ENCODE measurements around the gene MSI2.

MSI2 gene

DNA sequence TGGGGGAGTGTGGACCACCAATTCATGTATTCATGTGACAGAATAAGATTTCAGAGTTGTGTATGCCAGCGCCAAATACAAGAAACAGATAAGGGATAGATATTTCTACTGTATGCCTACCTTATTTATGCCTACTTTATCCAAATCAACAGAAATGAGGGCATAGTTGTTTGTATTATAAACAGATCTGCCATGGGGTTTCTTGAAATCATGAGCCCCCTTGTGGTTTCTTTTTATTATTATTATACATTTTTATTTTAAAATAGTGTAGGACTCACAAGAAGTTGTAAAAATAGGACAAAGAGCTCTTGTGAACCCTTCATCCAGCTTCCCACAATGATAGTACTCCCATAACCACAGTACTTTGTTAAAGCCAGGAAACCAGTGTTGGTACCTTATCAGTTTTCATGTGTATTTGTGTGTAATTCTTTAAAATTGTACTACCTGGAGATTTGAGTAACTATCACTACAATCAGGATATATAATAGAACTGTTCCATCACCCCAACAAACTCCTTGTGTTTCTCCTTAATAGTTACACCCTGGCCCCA is 259.4 kb downstream of the MSI2 start:
- no peak for FAIRE-seq

DNA sequence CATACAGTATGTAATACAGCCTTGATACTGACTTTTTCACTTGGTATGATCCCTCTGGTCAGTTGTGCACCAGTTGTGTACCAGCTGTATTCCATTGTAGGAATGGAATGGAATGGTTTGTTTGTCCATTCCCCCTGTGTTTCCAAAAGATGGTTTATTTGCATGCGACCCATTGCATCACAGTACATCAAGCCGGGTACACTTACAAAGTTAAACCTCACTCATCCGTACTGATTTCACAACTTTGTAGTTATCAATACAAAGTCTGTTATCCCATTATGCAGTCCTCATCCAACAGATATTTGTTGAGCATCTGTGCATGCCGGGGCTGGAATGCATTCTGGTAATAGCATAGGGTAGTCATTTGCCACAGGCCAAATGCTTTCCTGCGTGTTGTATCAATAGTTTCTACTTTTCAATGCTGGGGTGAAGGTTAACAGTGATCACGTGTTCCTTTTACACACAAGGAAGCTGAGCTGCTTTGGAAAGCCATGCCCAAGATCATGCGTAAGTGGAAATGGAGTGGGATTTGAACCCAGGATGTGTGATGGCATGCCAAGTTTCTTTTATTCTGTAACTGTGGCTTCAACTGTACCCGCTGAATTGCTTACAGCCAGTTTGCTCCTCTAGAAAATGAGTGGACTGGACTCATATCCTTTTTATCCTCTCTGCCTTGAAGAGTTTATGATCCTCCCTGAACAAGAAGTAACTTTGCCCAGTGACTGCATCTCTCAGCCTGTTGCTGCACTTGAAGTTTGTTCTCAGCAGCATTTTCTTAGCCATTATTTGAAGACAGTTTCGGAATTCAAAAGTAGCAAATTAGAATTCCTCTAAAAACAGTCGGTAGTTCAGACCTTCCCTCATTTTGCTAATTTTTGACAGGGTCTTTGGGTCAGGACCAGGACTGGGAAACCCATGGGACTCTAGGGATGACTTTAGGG is 260.2 kb downstream of the MSI2 start:
- FAIRE-seq, result no peak

- FAIRE-seq, result no peak
Observed at GRCh38 chr17:57517273-57517631, 260.9 kb downstream of the MSI2 start.

GRCh38 chr17:57517632-57518456 is 261.5 kb downstream of the MSI2 start:
- no peak for FAIRE-seq

DNA sequence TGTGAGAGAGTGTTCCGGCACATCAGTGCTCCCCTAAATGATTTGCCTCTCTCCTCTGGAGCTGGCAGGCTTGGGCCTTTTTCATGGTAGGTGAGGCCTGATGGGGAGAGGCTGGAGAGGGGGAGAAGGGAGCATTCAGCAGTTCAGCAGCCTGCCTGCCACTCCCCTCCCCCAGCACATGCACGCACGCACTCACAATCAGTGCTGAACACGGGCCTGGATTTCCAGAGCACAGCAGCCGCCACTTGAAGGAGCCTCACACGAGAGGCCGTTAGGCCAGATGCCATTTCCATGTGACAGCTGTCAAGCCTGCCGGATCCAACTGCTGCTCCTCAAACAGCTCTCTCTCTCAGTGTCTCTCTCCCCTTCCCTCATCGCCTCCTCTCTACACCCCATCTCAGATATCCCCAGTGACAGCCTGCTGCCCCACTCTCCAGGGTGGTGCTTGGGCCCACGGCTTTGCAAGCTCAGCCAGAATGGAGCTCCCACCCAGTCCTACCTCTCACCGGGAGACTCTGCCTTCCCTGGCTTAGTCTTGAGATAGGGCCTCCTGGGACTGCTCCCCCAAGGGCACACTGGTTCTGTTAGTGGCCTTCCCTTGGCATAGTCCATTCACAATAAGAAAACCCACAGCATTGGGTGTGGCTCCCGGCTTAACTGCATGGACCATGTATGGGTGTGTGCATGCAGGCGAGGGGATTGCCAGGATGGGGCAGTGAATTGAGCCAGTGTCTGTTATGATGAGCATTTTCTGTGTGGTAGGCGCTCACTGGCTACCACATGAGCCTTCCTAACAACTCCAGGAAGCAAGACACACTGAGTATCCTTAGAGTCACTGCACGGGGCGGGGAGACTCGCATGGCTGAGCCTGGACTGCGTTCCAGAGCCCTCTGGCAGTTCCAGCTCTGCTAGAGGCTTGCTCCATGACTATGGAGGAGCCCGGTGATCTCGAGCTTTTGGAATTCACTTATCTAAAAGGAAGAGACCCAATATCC is 262.6 kb downstream of the MSI2 start:
- FAIRE-seq, result no peak

DNA sequence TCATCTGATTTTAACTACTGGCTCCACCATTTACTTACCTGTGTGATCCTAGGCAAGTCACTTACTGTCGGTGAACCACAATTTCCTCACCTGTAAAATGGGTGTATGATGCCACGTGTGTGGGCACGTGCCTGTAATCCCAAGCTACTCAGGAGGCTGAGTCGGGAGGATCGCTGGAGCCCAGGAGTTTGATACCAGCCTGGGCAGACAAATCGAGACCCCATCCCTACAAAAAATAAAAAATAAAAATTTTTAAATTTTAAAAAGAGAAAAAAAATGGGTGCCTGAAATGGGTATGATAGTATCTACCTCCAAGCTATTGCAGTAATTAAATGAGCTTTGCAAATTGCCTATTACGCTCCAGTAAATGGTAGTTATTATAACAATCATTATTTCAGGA is 263.5 kb downstream of the MSI2 start:
- FAIRE-seq, result no peak

DNA sequence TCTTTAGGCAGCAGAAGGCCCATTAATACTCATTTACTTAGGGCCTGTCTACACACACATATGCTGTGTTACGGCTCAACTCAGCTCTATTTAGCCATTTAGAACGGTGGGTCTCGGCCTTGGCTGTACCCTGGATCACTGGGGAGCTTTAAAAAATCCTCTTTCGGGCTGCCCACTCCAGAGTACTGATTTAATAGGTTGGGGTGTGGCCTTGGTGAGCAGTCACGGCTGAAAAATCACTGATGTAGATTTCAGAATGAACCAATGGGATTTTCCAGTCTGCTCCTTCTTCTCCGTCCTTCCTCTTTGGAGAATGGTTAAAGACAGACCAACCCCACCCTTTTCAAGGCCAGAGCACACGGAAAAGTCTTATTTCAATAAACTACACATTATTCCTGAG is 265.3 kb downstream of the MSI2 start:
- FAIRE-seq, result no peak

DNA sequence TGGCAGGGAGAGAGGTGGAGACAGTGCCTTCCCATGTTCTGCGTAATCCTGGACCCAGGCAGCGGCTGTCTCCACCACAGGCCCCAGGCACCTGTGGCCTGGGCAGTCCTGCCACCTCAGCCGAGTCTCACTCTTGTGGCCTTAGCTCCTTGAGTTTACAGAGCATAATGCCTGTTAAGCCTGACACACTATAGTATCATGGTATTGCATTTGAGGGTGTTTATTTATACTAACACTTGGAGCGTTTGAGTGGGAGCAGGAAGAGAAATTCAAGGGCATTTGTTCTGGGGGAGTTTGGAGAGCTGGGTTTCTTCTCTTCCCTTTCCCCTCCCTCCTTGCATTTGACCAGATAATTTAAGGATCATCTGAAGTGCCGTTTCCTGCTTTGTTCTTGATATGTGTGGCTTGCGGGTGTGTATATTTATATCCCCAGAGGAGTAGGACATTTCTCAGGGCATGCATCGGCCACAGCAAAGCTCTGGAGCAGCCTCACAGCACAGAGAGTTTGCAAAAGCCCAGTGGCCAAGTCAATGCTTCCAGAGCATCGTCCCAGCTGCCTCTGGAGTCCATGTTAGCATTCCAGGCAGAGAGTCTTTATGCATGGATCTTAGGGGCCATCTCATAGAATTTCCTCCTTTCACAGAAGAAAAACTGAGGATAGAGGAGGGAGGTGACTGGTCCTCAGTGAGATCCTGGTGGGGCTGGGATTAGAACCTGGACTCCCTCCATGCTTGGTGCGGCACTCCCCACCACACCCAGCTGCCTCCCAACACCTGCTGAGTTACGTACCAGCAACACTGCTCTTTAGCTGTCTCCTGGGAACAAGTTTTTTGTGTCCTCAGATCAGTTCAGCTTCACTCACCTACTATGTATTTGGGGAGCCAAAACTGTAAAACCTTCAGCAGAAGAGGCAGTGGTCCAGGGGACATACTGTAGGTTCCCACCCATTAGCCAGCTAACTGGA is 266.0 kb downstream of the MSI2 start:
- no peak for FAIRE-seq

DNA sequence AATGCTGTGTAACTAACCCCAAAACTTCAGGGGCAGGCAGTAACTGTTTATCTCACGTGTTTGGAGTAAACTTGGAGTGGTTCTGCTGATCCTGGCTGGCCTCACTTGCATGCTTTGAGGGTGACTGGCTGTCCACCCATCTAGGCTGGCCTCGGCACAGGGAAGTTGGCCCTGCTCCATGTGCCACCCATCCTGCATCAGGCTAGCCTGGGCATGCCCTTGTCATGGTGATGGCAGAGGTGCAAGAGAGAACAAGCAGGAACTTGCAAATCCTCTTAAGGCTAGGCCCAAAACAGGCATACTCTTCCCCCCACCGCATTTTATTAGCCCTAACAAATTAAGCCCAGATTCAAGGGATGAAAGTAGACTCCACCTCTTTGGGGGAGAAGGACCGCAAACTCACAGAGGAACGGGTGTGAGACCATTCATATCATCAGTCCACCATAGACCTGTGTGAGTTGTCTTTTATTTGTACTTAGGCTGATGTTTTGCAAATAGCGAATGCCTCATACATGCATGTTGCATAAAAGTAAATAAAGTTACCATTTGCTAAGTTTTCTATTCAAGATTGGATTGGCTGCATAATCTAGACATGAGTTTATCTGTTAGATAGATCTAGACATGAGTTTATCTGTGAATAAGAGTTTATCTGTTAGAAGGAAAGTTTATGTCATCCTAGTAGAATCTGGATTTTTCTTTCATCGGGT is 267.8 kb downstream of the MSI2 start:
- FAIRE-seq, result no peak

DNA sequence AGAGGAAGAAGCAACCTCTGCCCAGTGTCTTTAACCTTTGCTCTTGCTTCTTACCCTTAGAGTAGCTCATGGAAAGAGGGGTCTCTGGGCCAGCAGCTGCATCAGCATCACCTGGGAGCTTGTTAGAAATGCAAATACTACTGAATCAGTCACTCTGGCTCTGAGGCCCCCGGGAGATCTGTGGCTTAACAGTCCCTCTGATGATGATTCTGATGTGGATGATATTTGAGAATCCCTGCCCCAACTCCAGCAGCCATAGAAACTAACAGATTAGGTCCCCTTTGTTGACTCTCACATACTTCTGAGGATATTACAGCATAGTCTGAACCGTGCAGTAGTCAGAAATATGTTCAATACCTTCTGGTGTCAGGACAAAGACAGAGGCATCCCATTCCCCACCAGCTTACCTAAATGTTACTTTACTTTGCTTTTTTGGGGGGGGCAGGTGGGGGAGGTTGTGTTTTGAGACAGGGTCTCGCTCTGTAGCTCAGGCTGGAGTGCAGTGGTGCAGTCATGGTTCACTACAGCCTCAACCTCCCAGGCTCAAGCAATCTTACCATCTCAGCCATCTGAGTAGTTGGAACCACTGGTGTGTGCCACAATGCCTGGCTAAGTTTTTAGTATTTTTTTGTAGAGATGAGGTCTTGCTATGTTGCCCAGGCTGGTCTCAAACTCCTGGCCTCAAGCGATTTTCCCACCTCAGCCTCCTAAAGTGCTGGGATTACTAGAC is 268.7 kb downstream of the MSI2 start:
- no peak for FAIRE-seq

DNA sequence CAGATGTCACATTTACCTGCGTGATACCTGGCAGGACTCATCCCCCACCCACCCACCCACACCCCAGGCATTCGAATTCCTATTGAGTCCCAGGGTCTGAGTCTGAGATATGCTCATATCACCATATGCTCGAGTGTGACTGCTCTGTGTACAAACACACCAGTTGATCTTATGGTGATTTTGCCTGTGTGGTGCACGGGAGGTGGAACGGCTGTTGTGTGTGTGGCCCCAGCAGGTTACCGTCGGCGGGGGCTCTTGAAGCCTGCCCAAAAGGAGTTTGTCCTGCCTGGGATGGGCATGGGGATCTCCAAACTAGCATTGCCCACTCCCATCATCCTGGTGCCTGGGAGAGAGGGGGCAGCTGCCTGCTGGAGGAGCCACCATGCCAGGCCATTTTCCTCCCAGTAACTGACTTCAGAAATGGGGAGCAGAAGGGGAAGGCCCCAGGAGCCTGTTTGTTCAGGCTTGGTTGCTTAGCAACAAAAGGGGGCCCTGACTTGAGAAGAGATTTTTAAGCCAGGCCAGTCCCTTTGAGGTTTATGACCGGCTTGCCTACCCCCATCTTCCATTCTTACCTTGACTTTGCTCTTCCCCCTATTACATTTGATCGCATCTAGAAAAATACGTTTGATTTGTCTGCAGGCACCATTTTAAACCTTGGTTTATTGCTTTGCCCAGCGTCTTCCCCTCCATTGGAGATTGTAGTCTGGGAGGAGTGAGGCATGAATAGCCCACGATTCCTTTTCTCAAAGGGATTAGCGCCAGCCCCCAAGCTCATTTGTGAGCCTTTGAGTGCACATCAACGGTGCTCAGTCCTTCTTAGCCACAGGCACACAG is 271.1 kb downstream of the MSI2 start:
- FAIRE-seq, result no peak

- FAIRE-seq, result no peak
Observed at GRCh38 chr17:57528058-57528451, 271.7 kb downstream of the MSI2 start.

DNA sequence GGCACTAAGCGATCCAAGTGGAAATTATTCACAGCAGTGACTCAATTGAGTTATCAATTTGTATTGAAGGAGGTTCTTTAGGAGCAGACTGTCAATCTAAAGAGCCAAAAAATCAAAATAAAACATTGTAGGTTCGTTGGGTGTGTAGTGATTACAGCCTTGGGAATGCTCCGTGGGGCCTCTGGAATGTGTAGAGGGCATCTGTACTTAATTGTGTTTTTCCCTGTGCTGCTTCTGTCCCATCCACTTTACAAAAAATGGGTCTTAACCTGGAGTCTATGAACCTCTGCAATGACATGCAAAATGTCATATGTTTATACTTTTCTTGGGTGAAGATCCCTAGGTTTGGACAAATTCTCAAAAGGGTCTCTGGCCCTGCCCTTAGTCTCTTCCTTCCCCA is 273.7 kb downstream of the MSI2 start:
- no peak for FAIRE-seq

DNA sequence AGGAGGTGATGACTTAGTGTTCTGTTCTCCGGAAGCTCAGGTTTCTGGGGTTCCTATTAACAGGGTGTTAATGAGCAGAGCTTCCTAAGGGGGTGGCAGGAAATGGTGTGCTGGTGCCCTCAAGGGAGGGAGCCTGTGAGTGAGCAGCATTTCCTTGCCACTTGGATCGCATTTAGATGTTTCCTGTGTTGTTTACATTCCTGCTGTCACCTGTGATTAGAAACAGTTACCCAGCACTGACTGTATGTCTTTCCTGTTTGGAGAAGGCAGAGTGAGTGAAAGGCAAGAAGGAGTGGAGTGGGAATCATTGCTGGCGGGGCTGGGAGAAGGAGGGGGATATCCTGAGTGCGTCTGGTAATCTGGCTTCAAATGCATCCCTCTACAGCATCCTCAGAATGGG is 274.2 kb downstream of the MSI2 start:
- FAIRE-seq, result no peak

- FAIRE-seq, result no peak
Observed at GRCh38 chr17:57531078-57531477, 274.8 kb downstream of the MSI2 start.

DNA sequence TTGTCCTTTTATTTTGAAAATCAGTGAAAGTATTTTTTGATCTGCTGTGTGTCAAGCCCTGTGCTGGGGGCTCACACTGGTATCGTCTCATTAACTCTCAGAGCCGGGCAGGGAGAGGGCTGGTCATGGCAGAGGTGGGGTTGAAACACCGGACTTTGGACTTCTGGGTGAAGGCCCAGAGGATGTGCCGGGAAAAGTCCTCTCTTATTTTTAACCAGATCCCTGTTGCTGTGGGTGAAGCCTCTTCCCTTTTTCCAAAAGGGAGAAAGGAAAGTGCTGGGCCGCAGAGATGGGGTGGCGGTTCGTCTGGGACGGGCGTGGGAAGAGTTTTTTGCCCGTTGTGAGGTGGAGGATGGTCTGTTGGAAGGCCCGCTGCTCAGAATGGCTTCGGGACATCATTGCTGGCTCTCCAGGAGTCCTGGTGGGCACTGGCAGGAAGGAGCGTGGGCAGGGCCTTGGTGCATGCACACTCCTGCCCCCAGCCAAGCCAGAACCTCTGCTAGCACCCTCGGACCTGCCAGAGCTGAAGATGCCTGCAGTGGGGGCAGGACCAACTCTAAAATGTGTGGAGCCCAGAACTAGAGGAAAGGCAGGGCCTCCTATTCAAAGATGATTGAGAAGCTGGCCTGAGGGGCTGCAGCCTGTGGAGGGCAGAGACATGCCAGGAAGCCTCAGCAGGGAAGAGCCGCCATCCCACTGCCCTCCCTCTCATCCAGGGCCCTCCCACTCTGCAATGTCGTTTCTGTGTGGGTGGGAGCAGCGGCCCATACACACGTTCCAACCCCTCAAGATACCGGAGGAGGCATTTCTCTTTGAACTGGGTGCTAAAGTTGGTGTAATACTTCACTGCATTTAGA is 275.6 kb downstream of the MSI2 start:
- FAIRE-seq, result no peak

DNA sequence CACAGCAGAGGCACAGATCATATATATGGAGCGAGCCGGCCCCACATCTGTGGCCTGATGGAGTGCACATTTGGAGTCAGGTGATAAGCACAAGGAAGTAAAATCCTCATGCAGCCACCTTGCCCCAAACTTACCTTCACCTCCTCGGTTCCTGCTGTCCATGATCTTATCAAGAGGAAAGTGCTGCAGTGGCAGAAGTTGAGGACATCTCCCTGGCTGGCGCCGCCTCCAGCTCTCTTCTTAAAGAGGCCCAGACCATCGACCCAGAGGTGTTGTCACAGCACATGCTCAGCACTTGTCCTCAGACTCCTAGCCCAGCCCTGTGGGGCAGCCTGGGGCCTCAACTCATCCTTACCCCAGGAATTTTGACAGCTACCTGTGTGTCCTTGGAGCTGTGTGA is 276.2 kb downstream of the MSI2 start:
- FAIRE-seq, result no peak

DNA sequence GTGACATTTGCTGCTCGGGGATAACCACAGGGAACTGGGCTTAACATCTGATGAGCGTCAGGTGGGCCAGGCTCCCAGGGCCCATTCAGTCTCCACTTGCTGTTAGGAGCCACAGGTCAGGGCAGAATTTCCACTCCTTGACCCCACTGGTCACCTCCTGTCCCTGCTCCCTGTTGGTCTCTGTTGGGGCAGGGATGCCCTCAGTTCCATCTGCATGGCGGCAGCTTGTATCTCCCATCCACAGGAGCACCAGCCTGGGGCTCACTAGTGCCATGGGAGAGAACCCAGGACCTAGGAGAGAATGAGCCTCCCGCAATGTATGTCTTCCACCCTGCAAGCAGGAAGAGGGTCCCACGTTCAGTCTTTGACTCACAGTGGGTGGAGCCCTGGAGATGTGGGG is 276.6 kb downstream of the MSI2 start:
- no peak for FAIRE-seq
